ENCODE results near the gene FOXO6.

Gene FOXO6

GRCh38 chr1:41370225-41370624, 9.0 kb downstream of the FOXO6 start:
- TF ChIP-seq, protein P1, sequence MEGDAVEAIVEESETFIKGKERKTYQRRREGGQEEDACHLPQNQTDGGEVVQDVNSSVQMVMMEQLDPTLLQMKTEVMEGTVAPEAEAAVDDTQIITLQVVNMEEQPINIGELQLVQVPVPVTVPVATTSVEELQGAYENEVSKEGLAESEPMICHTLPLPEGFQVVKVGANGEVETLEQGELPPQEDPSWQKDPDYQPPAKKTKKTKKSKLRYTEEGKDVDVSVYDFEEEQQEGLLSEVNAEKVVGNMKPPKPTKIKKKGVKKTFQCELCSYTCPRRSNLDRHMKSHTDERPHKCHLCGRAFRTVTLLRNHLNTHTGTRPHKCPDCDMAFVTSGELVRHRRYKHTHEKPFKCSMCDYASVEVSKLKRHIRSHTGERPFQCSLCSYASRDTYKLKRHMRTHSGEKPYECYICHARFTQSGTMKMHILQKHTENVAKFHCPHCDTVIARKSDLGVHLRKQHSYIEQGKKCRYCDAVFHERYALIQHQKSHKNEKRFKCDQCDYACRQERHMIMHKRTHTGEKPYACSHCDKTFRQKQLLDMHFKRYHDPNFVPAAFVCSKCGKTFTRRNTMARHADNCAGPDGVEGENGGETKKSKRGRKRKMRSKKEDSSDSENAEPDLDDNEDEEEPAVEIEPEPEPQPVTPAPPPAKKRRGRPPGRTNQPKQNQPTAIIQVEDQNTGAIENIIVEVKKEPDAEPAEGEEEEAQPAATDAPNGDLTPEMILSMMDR (IDR thresholded peaks at IDR 0.05; ENCODE audit: low read depth, low read length) = no peak
- no peak for DNase-seq (ENCODE audit: extremely low read depth, low read depth)

DNA sequence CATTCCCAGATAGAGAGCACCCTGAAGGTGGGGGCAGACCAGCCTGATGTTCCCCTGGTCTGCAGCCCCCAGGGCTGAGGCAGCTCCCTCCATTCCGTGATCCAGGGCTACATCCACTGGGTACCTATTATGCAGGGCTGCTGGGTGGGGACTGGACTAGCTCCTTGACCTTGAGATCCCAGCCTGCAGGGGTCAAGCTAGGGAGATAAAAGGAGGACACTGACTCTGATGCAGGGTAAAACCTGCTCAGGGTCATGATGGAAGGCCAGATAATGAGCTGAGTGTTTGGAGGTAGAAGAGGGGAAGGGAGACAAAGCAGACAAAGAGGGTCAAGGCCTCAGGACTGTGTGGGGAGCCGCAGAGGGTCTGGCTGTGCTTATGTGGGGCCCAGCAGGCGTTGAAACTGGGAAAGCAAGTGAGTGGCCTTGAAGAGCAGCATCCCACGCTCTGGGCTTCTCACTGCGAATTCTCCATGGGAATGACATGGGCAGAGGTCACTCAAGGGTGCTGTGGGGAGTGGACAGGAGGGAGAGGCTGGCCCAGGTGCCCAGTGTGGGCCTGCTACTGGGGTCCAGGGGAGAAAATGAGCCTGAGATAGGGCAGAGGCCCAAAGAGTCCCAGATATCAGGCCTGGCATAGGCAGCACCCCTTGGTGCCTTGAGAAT, 9.7 kb downstream of the FOXO6 start:
- no peak for DNase-seq (ENCODE audit: extremely low read depth, low read depth)
- TF ChIP-seq, protein P1 (IDR thresholded peaks at IDR 0.05; ENCODE audit: low read depth, low read length) = no peak

DNA sequence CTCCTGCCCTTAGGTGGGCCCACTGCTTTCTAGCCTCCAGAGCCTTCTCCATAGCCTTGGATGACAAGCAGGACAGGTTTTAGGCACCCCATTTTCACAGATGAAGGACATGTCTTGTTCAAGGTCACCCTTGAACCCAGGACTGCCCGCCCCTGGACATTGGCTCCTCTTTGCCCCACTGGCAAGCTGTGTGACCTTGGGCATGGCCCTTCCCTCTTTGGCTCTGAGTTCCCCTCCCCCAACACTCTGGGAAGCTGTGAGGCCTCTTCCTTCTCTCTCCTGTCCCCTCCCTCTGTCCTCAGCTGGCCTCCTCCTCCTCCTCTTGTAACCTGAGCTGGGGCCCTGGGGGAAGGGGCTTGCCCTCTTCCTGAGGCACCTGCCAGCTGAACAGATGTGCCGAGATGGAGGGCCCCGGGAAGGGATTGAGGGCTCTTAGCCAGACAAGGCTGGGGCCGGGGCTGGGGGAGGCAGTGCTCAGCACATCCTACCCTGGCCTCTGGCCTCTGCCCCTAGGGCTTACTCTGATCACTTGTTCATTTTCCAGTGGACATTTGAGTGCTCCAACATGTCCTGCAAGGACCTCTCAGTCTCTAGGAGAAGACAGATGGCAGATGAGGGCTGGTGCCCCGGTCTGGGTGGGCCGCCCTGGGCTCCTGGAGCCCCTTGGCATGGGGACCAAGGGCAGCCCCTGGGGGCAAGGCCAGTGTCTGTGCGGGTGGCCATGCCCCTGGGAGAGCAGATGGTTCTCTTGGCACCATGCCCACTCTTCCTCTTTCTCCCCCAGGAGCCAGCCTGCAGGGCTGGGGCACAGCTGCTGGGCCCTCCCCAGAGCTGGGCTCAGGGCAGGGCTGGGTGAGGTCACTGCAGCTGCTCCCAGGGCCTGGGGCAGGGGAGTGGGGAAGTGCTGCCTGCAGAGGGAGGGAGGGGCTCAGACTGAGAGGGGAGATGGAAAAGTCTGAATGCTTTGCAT, 10.7 kb downstream of the FOXO6 start:
- DNase-seq (ENCODE audit: extremely low read depth, low read depth) = no peak
- TF ChIP-seq, protein P1 (IDR thresholded peaks at IDR 0.05; ENCODE audit: low read depth, low read length) = no peak

DNA sequence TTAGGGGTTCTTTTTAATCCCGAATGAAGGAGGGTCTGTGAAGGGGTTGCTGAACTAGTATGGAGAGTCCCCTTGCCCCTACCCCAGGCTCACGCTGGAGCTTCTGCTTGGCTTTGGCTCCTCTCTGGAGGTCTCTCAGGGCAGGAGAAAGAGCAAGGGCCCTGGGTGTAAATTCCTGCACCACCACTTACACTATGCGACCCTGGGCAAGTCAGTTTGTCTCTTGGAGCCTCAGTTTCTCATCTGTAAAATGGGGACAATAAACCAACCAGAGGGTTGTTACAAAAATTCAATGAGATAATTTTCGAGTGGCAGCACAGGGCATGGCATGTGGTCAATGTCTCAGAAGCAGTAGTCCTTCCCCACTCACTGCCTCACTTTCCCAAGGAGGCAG, 11.4 kb downstream of the FOXO6 start:
- no peak for DNase-seq (ENCODE audit: extremely low read depth, low read depth)
- TF ChIP-seq, protein P1 (IDR thresholded peaks at IDR 0.05; ENCODE audit: low read depth, low read length) = no peak

DNA sequence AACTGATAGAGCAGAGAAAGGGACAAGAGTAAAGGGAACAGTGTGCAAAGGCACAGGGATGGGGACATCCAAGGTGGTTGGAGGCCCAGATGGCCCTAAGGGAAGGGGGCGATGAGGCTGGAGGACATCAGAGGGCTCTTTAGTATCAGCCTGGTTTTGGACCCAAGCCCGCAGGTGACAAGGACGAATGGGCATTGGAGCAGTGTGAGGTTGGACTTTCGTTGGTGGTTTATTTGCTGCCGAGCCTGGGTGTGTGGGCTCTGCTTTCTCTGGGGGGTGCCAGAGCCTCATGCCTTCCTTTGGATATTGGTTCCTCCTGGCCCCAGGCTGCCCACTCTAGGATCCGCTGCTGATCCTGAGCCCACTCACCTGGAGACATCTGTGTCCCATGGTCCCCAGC, 12.1 kb downstream of the FOXO6 start:
- no peak for DNase-seq (ENCODE audit: extremely low read depth, low read depth)
- TF ChIP-seq, protein P1 (IDR thresholded peaks at IDR 0.05; ENCODE audit: low read depth, low read length) = no peak

- no peak for DNase-seq (ENCODE audit: extremely low read depth, low read depth)
- TF ChIP-seq, protein P1 (IDR thresholded peaks at IDR 0.05; ENCODE audit: low read depth, low read length) = no peak
Measured at GRCh38 chr1:41374711-41375110, 13.5 kb downstream of the FOXO6 start.

DNA sequence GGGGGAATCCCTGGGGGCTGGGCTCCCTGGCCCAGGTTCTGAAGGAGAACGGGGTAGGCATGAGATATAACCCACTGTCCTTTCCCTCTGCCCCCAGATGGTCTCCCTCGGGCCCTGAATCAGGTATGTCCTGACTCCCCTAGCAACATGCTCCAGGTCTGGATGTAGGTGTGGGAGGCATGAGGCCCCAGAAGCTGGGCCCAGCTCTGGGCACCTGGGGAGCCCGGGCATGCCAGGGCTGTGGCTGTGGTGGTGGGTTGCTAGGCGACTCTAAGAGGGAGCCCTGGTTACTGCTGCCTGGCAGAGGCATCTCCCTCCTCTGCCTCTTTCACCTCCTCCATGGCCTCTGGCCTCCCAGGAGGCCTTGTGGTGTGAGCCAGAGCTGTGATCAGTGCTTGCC, 16.2 kb downstream of the FOXO6 start:
- no peak for DNase-seq (ENCODE audit: extremely low read depth, low read depth)
- TF ChIP-seq, protein P1 (IDR thresholded peaks at IDR 0.05; ENCODE audit: low read depth, low read length) = no peak
